MCF 10A (cell line): Measurements from ENCODE around the gene UNCX. TPM values are rescaled to one million over a fixed set of nuclear protein-coding genes. Genes with fewer than 3 reads are reported as not detected.

Experiments used
- BruUV-seq: library from RNA; stranded (reverse); fragments of 400-500 nt; replicated peaks from 2 replicates; lab custom pipeline; 2021; lab: Mats Ljungman, UMichigan
- CTCF ChIA-PET: fragments of 300-600 bp; sonication (Branson Sonifier 250); formaldehyde crosslinking; extraction: SDS; loops from one replicate; lab custom pipeline; 2021; ENCODE audit warnings: antibody characterized with exemption, inconsistent platforms; lab: Yijun Ruan, JAX
- POLR2A ChIA-PET: fragments of 300-600, 350-650 bp; sonication (Branson Sonifier 250); formaldehyde crosslinking; extraction: SDS; loops from one replicate; lab custom pipeline; 2020; ENCODE audit warnings: antibody characterized with exemption, inconsistent platforms; lab: Yijun Ruan, JAX
- DNase-seq: peaks from one replicate; pipeline ENCODE4 v3.0.0-alpha.2; 2018; ENCODE audit not compliant: unreplicated experiment
- H3K27ac Mint-ChIP-seq: one replicate; pipeline ENCODE4 v1.8.0; 2022; ENCODE audit warnings: mild to moderate bottlenecking, low read depth, mixed read lengths; ENCODE audit not compliant: unreplicated experiment
- H3K27me3 Mint-ChIP-seq: one replicate; pipeline ENCODE4 v1.8.0; 2022; ENCODE audit warnings: mixed read lengths; ENCODE audit not compliant: insufficient read depth, unreplicated experiment
- H3K36me3 Mint-ChIP-seq: one replicate; pipeline ENCODE4 v1.8.0; 2022; ENCODE audit warnings: mild to moderate bottlenecking, moderate library complexity, mixed read lengths; ENCODE audit not compliant: insufficient read depth, unreplicated experiment
- H3K4me1 Mint-ChIP-seq: one replicate; pipeline ENCODE4 v1.8.0; 2022; ENCODE audit warnings: mixed read lengths; ENCODE audit not compliant: insufficient read depth, unreplicated experiment
- H3K4me3 Mint-ChIP-seq: one replicate; pipeline ENCODE4 v1.8.0; 2022; ENCODE audit warnings: mild to moderate bottlenecking, moderate library complexity, mixed read lengths; ENCODE audit not compliant: unreplicated experiment
- H3K9me3 Mint-ChIP-seq: one replicate; pipeline ENCODE4 v1.8.0; 2022; ENCODE audit warnings: mixed read lengths; ENCODE audit not compliant: unreplicated experiment
- CTCF ChIP-seq: fragments of 200-600 bp; IDR thresholded peaks from one replicate; pipeline ENCODE4 v1.8.0; 2022; ENCODE audit warnings: antibody characterized with exemption, mild to moderate bottlenecking; ENCODE audit not compliant: unreplicated experiment
- intact Hi-C: fragments of 100-400 bp; cut with micrococcal nuclease; formaldehyde crosslinking; loops from 2 replicates; pipeline ENCODE4 v1.14.1; 2022
- total RNA-seq: library from RNA; stranded (reverse); gene quantifications from 2 replicates; pipeline ENCODE4 v1.2.3, GENCODE V29; 2022

The UNCX gene
- total RNA-seq, 1 experiment from 2014 or later, result not detected

DNA sequence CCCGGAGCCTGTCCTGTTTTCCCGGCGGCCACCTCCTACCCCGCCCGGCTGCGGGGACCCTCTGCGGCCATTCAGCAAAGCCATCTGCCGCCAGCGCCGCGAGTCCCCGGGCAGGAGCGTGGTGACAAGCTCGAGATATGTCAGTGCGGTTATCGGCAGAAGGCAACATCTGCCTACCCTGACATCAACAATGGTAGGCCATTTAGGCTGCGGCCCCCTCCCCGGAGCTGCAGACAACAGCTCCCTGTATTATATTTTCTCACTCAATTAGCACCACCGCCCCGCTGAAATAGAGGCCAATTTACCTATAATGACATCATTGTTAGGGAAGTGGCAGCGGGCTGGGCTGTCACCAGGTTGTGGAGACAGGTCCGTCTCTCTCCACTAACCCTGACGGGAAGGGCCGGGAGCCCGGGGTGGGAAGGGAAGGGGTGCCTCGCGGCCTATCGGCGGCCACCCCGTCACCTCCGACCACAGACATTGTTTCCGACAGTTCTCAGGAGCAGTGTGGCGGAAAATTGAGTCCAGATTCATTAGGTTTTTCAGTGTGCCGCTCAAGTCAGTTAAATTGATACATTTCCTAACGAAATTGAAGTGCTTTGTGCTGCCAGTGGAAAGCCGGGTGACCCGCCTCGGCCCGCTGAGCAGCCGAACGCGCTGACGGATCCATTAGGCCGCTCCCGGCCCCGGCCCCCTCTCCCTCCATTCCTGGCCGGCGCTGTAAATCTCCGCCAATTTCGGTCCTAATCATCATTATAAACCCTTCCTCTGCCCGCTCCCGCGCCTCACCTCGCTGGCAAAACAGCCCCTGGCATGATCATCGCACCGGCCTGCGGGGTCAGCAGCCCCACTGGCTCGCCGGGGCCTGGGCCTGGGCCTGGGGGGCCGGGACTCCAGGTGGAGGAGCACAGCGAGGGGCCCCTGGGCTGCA lies 43.0 kb downstream of the UNCX start:
- CTCF ChIA-PET, result interaction anchor here (1.1 kb wide), 1 partner anchor 157 kb away, joined by 3 read pairs; no protein-coding TSS in a partner anchor
- Mint-ChIP-seq H3K27me3 (peaks cover 10% of the 10 kb centered on the region), H3K36me3 (no peaks in the 10 kb centered on the region), H3K4me1 (no peaks in the 10 kb centered on the region), H3K9me3 (peaks cover 7% of the 10 kb centered on the region), H3K4me3 (no peak overlapping the region), H3K27ac (no peak overlapping the region)
- no peak for TF ChIP-seq CTCF
- DNase-seq, result no peak
- POLR2A ChIA-PET, result no interaction called here
- BruUV-seq, result no TSS peak
- intact Hi-C loops, result no loop called here

GRCh38 chr7:1276626-1277175 lies 44.0 kb downstream of the UNCX start:
- intact Hi-C loops, result no loop called here
- no peak for DNase-seq
- TF ChIP-seq CTCF, result no peak
- ChIA-PET CTCF (no interaction called here), POLR2A (no interaction called here)
- Mint-ChIP-seq H3K4me1 (no peaks in the 10 kb centered on the region), H3K4me3 (no peak overlapping the region), H3K27ac (no peak overlapping the region), H3K9me3 (peaks cover 7% of the 10 kb centered on the region), H3K36me3 (no peaks in the 10 kb centered on the region), H3K27me3 (peaks cover 11% of the 10 kb centered on the region)
- BruUV-seq, result no TSS peak

- no TSS peak for BruUV-seq
Observed at GRCh38 chr7:1278543-1278942, 45.9 kb downstream of the UNCX start.

More at GRCh38 chr7:1278543-1278942, 45.9 kb downstream of the UNCX start:
- peaks cover 11% of the 10 kb centered on the region for H3K27me3 Mint-ChIP-seq
- no peaks in the 10 kb centered on the region for H3K36me3 Mint-ChIP-seq
- ChIA-PET POLR2A (no interaction called here), CTCF (no interaction called here)
- DNase-seq, result no peak
- no peaks in the 10 kb centered on the region for H3K4me1 Mint-ChIP-seq
- H3K9me3 Mint-ChIP-seq, result peaks cover 7% of the 10 kb centered on the region
- H3K4me3 Mint-ChIP-seq, result no peak overlapping the region
- TF ChIP-seq CTCF, result no peak
- intact Hi-C loops, result no loop called here
- no peak overlapping the region for H3K27ac Mint-ChIP-seq
